Measurements from ENCODE around the gene CCDC47.
A peak's percentile ranks its signal among the peaks of the same experiment; 100 is the strongest.

Gene CCDC47

DNA sequence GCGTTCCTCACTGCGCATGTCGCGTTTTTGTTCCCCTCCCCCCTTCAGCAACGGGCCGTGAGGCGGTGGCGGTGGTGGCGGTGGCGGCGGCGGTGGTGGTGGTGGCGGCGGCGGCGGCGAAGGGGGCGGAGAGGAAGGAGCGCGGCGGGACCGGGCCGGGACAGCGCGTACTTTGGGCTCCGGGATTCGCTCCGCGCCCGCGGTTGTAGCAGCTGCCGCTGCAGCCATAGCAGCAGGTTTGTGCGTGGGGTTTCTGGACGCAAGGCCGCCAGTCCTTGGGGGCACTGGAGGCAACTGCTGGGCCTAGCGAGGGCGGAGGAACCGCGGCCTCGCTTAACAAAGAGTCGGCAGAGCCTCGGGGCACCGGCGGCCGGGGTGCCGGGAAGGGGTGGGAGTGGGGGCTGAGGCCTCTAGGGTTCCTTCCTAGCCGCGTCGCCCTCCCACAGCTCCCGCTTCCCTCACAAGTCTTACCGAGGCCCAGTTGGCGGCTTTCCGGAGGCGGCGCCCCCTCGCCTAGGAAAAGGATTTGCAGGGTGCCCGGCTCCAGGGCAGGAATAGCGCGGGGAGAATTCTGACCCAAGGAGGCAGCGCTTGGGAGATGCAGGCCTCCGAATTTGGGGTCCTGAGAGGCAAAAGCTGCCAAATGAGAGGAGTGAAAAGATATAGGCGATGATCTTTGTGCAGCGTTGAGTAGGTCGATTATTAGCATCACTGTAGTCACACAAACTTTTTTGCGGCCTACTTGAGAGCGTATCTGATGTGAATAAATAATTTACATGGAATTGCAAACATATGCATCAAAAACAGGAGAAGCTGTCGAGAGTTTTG, 958 bp upstream of the CCDC47 start, which contains the start of gene DDX42:
Gene DDX42 (plus strand): TSS at position 30 of the 828 bp plus-strand sequence. CDS start 12,880 bp downstream, outside the sequence.
- Histone ChIP-seq H3K27me3 (ENCODE audit: control insufficient read depth, low read length) (no peaks in the 10 kb centered on the region), H3F3A (ENCODE audit: control insufficient read depth, insufficient read depth) (0 out of 2 replicates have a peak, but pooled peaks cover 4% of the 10 kb centered on the region), H3K4me3 (ENCODE audit: low read length) (peak within 1 kb of the TSS; percentile 97), H3K79me2 (ENCODE audit: control insufficient read depth, low read length) (peaks cover 98% of the 10 kb centered on the region), H3K36me3 (ENCODE audit: control insufficient read depth, low read length) (peaks cover 79% of the 10 kb centered on the region), H3K27ac (ENCODE audit: low read depth, low read length) (peak within 1 kb of the TSS; percentile 92), H3K9me3 (ENCODE audit: control insufficient read depth, insufficient read depth, low read length) (no peaks in the 10 kb centered on the region), H3K9me2 (replicated peaks; ENCODE audit: control insufficient read depth, low read length) (no peaks in the 10 kb centered on the region), H3K4me2 (ENCODE audit: low read length) (peak within 1 kb of the TSS; percentile 85), H3K4me1 (ENCODE audit: control insufficient read depth, low read length) (peaks cover 53% of the 10 kb centered on the region), H4K20me1 (ENCODE audit: control insufficient read depth, insufficient read depth, low read depth, low read length) (peaks cover 39% of the 10 kb centered on the region)
- TF ChIP-seq, protein P1, sequence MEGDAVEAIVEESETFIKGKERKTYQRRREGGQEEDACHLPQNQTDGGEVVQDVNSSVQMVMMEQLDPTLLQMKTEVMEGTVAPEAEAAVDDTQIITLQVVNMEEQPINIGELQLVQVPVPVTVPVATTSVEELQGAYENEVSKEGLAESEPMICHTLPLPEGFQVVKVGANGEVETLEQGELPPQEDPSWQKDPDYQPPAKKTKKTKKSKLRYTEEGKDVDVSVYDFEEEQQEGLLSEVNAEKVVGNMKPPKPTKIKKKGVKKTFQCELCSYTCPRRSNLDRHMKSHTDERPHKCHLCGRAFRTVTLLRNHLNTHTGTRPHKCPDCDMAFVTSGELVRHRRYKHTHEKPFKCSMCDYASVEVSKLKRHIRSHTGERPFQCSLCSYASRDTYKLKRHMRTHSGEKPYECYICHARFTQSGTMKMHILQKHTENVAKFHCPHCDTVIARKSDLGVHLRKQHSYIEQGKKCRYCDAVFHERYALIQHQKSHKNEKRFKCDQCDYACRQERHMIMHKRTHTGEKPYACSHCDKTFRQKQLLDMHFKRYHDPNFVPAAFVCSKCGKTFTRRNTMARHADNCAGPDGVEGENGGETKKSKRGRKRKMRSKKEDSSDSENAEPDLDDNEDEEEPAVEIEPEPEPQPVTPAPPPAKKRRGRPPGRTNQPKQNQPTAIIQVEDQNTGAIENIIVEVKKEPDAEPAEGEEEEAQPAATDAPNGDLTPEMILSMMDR (IDR thresholded peaks at IDR 0.05; ENCODE audit: low read depth, low read length, poor library complexity, severe bottlenecking): peak; percentile 25
- TF ChIP-seq EZH2phosphoT487 (IDR thresholded peaks at IDR 0.05; ENCODE audit: borderline replicate concordance, low read length): no peak

DNA sequence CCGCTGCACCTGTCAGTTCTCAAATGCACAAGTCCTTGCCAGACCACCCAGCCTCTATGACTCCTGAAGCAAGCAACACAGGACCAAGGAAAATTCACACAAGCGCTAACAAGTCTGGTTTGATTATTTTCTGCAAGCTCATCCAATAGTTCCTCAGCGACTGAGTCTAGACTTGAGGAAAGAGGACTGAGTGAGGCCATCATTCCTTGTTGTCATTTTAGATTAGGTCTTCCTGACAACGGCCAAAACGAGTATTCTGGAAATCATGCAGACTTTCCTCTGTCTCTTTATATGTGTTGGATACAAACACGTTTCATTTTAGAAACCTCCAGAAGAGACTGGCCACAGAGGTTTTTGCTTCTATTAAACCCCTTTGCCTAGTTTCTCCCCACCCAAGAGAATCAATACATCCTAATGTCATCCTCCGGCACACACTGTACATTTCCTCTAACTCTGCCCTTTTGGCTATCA, 561 bp downstream of the CCDC47 start:
- H3K27ac ChIP-seq (ENCODE audit: low read depth, low read length): peak overlapping the region; percentile 92

DNA sequence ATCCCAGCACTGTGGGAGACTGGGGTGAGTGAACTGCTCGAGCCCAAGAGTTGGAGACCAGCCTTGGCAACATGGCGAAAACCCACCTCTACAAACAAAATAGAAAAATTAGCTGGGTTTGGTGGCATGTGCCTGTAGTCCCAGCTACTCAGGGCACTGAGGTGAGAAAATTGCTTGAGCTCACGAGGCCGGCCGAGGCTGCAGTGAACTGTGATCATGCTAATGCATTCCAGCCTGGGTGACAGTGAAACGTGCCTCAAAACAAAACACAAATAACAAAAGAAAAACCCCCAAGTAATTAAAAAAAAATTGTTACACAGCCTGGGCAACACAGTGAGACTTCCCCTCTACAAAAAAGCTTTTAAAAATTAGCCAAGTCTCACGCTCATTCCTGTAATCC, 5.0 kb downstream of the CCDC47 start:
- Histone ChIP-seq H4K20me1 (ENCODE audit: control insufficient read depth, insufficient read depth, low read depth, low read length) (peaks cover 22% of the 10 kb centered on the region), H3K4me3 (ENCODE audit: low read length) (no peak overlapping the region), H3F3A (ENCODE audit: control insufficient read depth, insufficient read depth) (peaks cover 8% of the 10 kb centered on the region; the same call in 1 of the 2 replicates), H3K4me2 (ENCODE audit: low read length) (no peak overlapping the region), H3K36me3 (ENCODE audit: control insufficient read depth, low read length) (peaks cover 81% of the 10 kb centered on the region), H3K4me1 (ENCODE audit: control insufficient read depth, low read length) (peaks cover 34% of the 10 kb centered on the region), H3K27me3 (ENCODE audit: control insufficient read depth, low read length) (no peaks in the 10 kb centered on the region), H3K9me2 (replicated peaks; ENCODE audit: control insufficient read depth, low read length) (no peaks in the 10 kb centered on the region), H3K79me2 (ENCODE audit: control insufficient read depth, low read length) (peaks cover 96% of the 10 kb centered on the region), H3K9me3 (ENCODE audit: control insufficient read depth, insufficient read depth, low read length) (no peaks in the 10 kb centered on the region), H3K27ac (ENCODE audit: low read depth, low read length) (no peak overlapping the region)
- TF ChIP-seq, protein P1 (IDR thresholded peaks at IDR 0.05; ENCODE audit: low read depth, low read length, poor library complexity, severe bottlenecking): no peak
- no peak for TF ChIP-seq EZH2phosphoT487 (IDR thresholded peaks at IDR 0.05; ENCODE audit: borderline replicate concordance, low read length)

More for the DNA sequence above, 561 bp downstream of the CCDC47 start:
- Histone ChIP-seq H3K79me2 (ENCODE audit: control insufficient read depth, low read length) (peaks cover 98% of the 10 kb centered on the region), H4K20me1 (ENCODE audit: control insufficient read depth, insufficient read depth, low read depth, low read length) (peaks cover 33% of the 10 kb centered on the region), H3K9me3 (ENCODE audit: control insufficient read depth, insufficient read depth, low read length) (no peaks in the 10 kb centered on the region), H3K4me3 (ENCODE audit: low read length) (peak overlapping the region; percentile 97), H3F3A (ENCODE audit: control insufficient read depth, insufficient read depth) (0 out of 2 replicates have a peak, but pooled peaks cover 4% of the 10 kb centered on the region), H3K27me3 (ENCODE audit: control insufficient read depth, low read length) (no peaks in the 10 kb centered on the region), H3K4me1 (ENCODE audit: control insufficient read depth, low read length) (peaks cover 53% of the 10 kb centered on the region), H3K9me2 (replicated peaks; ENCODE audit: control insufficient read depth, low read length) (no peaks in the 10 kb centered on the region), H3K4me2 (ENCODE audit: low read length) (peak overlapping the region; percentile 85), H3K36me3 (ENCODE audit: control insufficient read depth, low read length) (peaks cover 77% of the 10 kb centered on the region)
- TF ChIP-seq EZH2phosphoT487 (IDR thresholded peaks at IDR 0.05; ENCODE audit: borderline replicate concordance, low read length): no peak
- TF ChIP-seq, protein P1 (IDR thresholded peaks at IDR 0.05; ENCODE audit: low read depth, low read length, poor library complexity, severe bottlenecking): no peak

Measured in DOHH2 (cell line).